ENCODE measurements around the gene MLLT1. TPM values are rescaled to one million over a fixed set of nuclear protein-coding genes. Genes with fewer than 3 reads are reported as not detected.

MLLT1 gene
- total RNA-seq, 1 donor from 2014 or later: 34.5 TPM

DNA sequence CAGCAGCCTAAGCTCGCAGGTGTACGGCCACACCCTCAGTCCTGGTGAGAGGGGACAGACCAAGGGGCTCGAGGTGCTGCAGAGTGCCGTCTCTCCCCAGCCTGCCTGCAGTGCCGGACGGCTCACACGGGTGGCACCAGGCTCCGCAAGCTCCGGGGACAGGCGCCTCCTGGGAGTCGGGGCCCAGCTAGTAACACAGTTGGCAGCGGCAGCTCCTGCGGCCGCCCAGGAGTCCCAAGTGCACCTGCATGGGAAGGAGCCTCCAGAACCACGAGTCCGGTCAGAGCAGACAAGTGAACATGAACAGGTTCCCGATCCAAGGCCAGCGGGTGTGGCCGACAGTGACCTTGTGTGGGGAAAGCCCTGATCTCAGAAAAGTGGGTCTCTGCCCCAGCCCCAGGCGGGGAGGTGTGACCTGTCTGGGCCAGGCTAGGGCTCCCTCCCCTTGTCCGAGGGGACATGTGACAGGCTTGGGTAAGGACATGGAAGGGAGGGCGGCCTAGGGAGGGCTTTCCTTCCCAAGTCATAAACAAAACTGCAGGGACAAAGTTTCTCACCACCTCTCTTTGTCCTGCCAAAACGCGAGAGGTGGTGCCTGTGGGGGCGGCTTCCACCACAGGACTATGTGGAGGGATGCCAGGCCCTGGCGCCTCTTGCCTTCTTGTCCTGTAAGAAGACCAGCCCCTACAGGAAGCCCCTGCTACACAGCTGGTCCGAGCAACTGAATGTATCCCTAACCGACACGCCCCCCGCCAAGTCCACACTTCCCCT lies 46.5 kb downstream of the MLLT1 start:
- H3K36me3 ChIP-seq: peaks cover 9 to 10% of the 10 kb centered on the region in 2 donors
- H3K27me3 ChIP-seq: no peaks in the 10 kb centered on the region
- no peaks in the 10 kb centered on the region for H3K9me3 ChIP-seq
- intact Hi-C loops (cut with DNase I): loop anchor here (2.0 kb wide), 1 partner anchor 42 kb away; no protein-coding TSS in a partner anchor
- peak overlapping the region; percentile 24 to 55 for H3K27ac ChIP-seq
- peak overlapping the region; percentile 8 to 15 for H3K4me3 ChIP-seq
- DNase-seq (ENCODE audit: low spot score in 2 of 2): no peak
- peaks cover 15 to 35% of the 10 kb centered on the region in 2 donors for H3K4me1 ChIP-seq
- TF ChIP-seq, protein P1, sequence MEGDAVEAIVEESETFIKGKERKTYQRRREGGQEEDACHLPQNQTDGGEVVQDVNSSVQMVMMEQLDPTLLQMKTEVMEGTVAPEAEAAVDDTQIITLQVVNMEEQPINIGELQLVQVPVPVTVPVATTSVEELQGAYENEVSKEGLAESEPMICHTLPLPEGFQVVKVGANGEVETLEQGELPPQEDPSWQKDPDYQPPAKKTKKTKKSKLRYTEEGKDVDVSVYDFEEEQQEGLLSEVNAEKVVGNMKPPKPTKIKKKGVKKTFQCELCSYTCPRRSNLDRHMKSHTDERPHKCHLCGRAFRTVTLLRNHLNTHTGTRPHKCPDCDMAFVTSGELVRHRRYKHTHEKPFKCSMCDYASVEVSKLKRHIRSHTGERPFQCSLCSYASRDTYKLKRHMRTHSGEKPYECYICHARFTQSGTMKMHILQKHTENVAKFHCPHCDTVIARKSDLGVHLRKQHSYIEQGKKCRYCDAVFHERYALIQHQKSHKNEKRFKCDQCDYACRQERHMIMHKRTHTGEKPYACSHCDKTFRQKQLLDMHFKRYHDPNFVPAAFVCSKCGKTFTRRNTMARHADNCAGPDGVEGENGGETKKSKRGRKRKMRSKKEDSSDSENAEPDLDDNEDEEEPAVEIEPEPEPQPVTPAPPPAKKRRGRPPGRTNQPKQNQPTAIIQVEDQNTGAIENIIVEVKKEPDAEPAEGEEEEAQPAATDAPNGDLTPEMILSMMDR (IDR thresholded peaks at IDR 0.05): no peak

DNA sequence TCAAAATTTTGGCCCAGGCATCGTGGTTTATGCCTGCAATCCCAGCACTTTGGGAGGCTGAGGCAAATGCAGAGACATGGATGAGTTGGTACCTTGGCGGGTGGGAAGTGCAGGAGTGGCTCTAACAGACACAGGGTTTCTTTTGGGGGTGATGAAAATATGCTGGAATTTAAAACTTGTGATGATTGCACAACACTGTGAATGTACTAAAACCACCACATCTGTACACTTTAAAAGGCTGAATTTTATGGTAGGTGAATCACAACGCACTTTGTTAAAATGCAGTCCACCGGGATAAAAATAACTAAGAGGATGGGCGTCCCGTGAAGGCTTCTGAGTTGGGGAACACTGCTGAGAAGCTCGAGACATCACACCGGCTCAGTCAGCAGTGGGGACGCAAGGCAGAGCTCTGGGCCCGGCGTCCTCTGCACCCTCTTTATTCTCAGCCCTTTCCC lies 47.1 kb downstream of the MLLT1 start:
- intact Hi-C loops (cut with DNase I): loop anchor here (2.0 kb wide), 1 partner anchor 42 kb away; no protein-coding TSS in a partner anchor
- H3K27me3 ChIP-seq: no peaks in the 10 kb centered on the region
- no peak overlapping the region for H3K27ac ChIP-seq
- no peak overlapping the region for H3K4me3 ChIP-seq
- TF ChIP-seq, protein P1 (IDR thresholded peaks at IDR 0.05): no peak
- H3K36me3 ChIP-seq: peaks cover 9 to 10% of the 10 kb centered on the region in 2 donors
- peaks cover 13 to 30% of the 10 kb centered on the region in 2 donors for H3K4me1 ChIP-seq
- H3K9me3 ChIP-seq: no peaks in the 10 kb centered on the region
- DNase-seq (ENCODE audit: low spot score in 2 of 2): no peak

DNA sequence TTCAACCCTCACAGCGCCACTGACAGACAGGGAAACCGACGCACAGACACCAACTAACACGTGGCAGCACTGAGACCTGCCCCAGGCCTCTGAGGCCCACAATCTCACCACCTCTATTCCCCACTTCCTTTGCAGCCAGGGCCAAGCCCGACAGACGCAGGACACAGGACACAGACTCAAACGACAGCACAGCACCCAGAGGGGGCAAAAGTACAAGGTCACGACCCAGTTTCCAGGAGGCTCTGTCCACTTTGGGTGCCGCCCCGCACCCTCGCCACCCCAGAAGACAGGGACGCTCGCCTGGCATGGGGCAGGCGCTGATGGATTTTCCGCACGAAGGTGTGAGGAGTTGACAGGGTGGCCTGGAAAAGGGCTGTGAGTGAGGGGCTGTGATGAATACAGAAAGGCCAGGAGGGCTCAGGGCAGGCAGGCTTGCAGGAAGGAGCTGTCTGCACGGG lies 48.8 kb downstream of the MLLT1 start:
- TF ChIP-seq, protein P1 (IDR thresholded peaks at IDR 0.05): no peak
- Histone ChIP-seq H3K27ac (no peak overlapping the region), H3K36me3 (peaks cover 20 to 24% of the 10 kb centered on the region in 2 donors), H3K9me3 (no peaks in the 10 kb centered on the region), H3K27me3 (no peaks in the 10 kb centered on the region), H3K4me3 (no peak overlapping the region), H3K4me1 (peaks cover 9 to 22% of the 10 kb centered on the region in 2 donors)
- DNase-seq (ENCODE audit: low spot score in 2 of 2): no peak
- intact Hi-C loops (cut with DNase I): no loop called here

DNA sequence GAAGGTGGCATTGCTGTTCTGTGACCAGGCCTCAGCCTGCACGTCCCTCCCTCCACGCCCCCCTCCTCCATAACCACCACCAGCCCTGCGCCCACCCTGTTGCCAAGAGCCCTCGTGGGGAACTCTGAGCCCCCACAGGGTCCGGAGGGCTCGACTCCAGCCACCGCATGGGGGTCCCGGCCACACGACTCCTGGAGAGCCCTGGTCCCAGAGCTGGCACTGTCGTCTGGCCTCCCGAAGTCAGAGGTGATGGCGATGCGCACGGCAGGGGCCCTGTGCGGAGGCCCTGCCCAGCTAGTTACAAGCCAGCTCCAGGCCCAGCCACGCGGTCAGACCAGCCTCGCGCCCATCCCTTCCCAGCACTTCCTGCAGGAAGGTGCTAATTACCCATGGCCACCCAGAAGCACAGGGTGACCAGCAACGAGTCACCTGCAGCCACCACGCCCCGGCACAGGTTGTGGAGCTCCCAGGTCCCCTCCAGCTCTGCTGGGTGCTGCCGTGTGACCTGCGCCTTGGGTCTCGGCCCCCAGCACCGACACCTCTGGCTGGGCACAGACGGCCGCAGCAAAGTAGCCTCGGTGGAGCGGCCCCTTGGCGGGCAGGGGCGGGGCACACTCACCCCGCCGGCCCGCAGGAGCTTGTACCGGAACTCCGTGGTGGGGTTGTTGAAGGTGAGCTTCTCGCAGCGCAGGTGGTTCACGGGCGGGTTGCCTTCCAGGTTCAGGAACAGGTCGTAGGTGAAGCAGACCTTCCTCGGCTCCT lies 49.6 kb downstream of the MLLT1 start:
- H3K36me3 ChIP-seq: peaks cover 29 to 33% of the 10 kb centered on the region in 2 donors
- no peak overlapping the region for H3K27ac ChIP-seq
- peaks cover 9 to 22% of the 10 kb centered on the region in 2 donors for H3K4me1 ChIP-seq
- H3K4me3 ChIP-seq: no peak overlapping the region
- TF ChIP-seq, protein P1 (IDR thresholded peaks at IDR 0.05): no peak
- intact Hi-C loops (cut with DNase I): no loop called here
- no peaks in the 10 kb centered on the region for H3K9me3 ChIP-seq
- H3K27me3 ChIP-seq: no peaks in the 10 kb centered on the region
- DNase-seq (ENCODE audit: low spot score in 2 of 2): no peak

GRCh38 chr19:6229216-6229913 lies 50.4 kb downstream of the MLLT1 start:
- intact Hi-C loops (cut with DNase I): no loop called here

More at GRCh38 chr19:6229216-6229913, 50.4 kb downstream of the MLLT1 start:
- TF ChIP-seq, protein P1 (IDR thresholded peaks at IDR 0.05): no peak
- no peaks in the 10 kb centered on the region for H3K9me3 ChIP-seq
- no peak overlapping the region for H3K4me3 ChIP-seq
- no peak overlapping the region for H3K27ac ChIP-seq
- H3K4me1 ChIP-seq: peaks cover 8 to 19% of the 10 kb centered on the region in 2 donors
- no peaks in the 10 kb centered on the region for H3K27me3 ChIP-seq
- DNase-seq (ENCODE audit: low spot score in 2 of 2): no peak
- H3K36me3 ChIP-seq: peaks cover 30 to 36% of the 10 kb centered on the region in 2 donors
